HUES64 (cell line): ENCODE data around the gene LRRC74B.

Experiments
- H3K27ac ChIP-seq: 2 replicates; pipeline ENCODE4 v1.7.0; 2013; ENCODE audit warnings: low read depth, low read length, inconsistent platforms
- H3K27me3 ChIP-seq: 2 replicates; pipeline ENCODE4 v1.6.1; 2013; ENCODE audit warnings: mild to moderate bottlenecking, low read length; ENCODE audit not compliant: insufficient read depth
- H3K36me3 ChIP-seq: 2 replicates; pipeline ENCODE4 v1.6.1; 2013; ENCODE audit warnings: mild to moderate bottlenecking, low read length; ENCODE audit not compliant: insufficient read depth
- H3K4me1 ChIP-seq: 2 replicates; pipeline ENCODE4 v1.6.1; 2013; ENCODE audit warnings: mild to moderate bottlenecking, low read length, moderate library complexity; ENCODE audit not compliant: insufficient read depth
- H3K4me3 ChIP-seq: 2 replicates; pipeline ENCODE4 v1.5.1; 2013; ENCODE audit warnings: mild to moderate bottlenecking, low read length, moderate library complexity
- H3K9ac ChIP-seq: 2 replicates; pipeline ENCODE4 v1.6.1; 2013; ENCODE audit warnings: mild to moderate bottlenecking, low read depth, low read length
- H3K9me3 ChIP-seq: 2 replicates; pipeline ENCODE4 v1.6.1; 2013; ENCODE audit warnings: low read depth, low read length; ENCODE audit not compliant: insufficient read depth
- WGBS: fragments of 150-250, 120-280 bp; methylation state at CpG from one replicate; pipeline ENCODE4 v1.1.7; 2013; ENCODE audit warnings: missing lambda C conversion rate; 5-methylcytosine and 5-hydroxymethylcytosine counted together

Gene LRRC74B

DNA sequence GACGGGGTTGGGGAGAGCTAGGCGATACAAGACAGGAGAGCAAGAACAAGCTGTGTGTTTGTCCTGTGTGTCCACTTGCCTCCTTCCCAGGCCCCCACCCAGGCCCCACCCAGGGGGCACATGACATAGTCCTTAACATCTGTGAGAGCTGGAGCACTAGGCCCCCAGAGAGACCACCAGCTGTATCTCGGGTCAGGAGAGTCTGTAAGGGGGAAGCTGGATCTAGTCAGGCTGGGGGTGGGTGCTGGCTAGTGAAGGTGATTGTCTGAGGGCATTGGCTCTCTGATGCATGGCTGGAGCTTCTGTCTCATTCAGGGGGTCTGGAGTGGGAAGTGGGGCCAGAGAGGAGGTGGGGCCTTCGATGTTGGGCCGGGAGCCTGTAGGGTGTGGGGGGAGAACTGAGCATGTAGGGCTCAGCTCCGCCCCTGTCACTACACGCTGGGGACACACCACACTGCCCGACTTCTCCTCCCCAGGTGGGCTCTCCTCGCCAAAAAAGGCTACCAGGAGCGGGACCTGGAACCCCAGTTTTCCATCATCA lies 30.2 kb upstream of the LRRC74B start:
- Histone ChIP-seq H3K4me3 (no peak overlapping the region), H3K36me3 (no peaks in the 10 kb centered on the region), H3K27ac (no peak overlapping the region), H3K9ac (no peak overlapping the region), H3K9me3 (no peaks in the 10 kb centered on the region), H3K4me1 (peaks cover 12% of the 10 kb centered on the region; the same call in 1 of the 2 replicates), H3K27me3 (no peaks in the 10 kb centered on the region)
- 85% methylated on average over 10 of the region's 10 CpGs for WGBS

DNA sequence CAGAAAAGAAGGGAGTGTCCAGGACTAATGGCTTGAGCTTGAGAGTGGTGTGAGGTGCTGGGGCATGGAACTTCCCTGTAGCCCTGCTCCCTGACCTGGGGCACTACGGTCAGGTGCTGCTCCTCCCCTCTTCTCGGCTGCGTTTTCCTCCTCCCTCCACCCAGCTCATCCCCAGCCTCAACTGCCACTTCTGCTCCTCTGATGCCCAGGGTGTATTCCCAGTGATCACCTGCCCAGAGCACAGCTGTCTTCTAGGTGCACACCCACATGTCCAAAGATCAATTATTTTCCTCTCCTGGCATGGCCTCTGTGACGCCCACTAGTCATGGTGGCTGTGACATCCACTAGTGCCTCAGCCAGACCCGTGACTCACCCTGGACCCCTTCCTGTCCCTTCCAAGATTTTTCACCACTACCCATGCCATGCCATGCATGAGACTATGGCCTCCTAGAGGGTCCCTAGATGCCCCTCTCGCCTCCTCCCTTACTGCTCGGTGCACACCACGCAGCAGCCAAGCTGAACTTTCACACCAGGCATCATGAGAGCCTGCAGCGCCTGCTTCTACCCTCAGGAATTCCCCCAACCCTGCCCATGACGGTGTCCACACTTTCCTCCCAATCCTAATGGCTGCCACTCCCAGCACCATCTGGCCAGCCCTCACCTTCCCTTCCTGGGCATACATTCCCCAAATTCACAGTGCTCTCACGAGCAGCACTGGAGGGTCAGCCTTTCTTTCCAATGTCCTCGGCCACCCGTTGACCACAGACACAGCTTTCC lies 28.9 kb upstream of the LRRC74B start:
- no peaks in the 10 kb centered on the region for H3K36me3 ChIP-seq
- H3K27me3 ChIP-seq = no peaks in the 10 kb centered on the region
- H3K4me1 ChIP-seq = peaks cover 12% of the 10 kb centered on the region; the same call in 1 of the 2 replicates
- H3K9me3 ChIP-seq = no peaks in the 10 kb centered on the region
- H3K27ac ChIP-seq = no peak overlapping the region
- no peak overlapping the region for H3K9ac ChIP-seq
- no peak overlapping the region for H3K4me3 ChIP-seq
- 84% methylated on average over 13 of the region's 13 CpGs for WGBS

DNA sequence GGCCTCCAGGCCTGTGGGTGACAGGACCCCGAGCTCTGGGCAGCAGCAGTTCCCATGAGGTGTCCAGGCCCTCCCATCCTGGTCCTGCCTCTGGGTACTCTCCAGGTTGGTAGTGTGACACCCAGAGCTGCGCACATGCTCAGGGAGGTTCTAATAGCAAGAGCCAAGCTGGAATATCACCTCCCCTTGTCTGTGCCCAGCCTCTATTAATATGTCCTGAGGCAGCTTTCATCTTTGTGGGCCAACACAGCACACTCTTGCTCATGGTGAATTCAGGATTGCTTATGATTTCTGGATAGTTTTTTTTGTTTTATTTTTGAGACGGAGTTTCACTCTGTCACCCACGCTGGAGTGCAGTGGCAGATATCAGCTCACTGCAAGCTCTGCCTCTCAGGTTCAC lies 27.4 kb upstream of the LRRC74B start:
- Histone ChIP-seq H3K36me3 (no peaks in the 10 kb centered on the region), H3K27ac (no peak overlapping the region), H3K9ac (no peak overlapping the region), H3K9me3 (no peaks in the 10 kb centered on the region), H3K27me3 (no peaks in the 10 kb centered on the region), H3K4me1 (peaks cover 9% of the 10 kb centered on the region; the same call in 1 of the 2 replicates), H3K4me3 (no peak overlapping the region)
- 96% methylated on average over 4 of the region's 4 CpGs for WGBS

DNA sequence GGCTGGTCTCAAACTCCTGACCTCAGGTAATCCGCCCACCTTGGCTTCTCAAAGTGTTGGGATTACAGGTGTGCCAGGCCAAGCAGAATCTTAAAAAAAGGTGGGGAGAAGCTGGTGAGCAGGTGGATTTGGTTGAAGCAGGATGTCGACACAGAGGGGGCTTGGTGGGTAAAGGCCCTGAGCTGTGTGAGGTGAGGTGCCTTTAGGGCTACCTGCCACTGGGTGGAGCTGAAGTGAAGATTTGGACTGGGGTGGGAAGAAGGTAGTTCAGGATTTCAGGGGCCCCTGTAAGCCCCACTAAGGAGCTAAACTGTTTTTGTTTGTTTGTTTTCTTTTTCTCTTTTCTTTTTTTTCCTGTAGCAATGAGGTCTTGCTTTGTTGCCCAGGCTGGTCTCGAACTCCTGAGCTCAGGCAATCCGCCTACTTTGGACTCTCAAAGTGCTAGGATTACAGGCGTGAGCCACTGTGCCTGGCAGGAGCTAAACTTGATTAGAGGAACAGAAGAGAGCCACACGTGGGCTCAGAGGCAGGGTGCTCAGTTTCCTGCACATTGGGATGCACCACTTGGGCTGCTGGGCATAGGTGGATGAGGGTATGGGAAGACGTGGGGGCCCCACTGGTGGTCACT lies 24.8 kb upstream of the LRRC74B start:
- Histone ChIP-seq H3K4me3 (no peak overlapping the region), H3K4me1 (no peaks in the 10 kb centered on the region), H3K27me3 (no peaks in the 10 kb centered on the region), H3K9ac (no peak overlapping the region), H3K36me3 (no peaks in the 10 kb centered on the region), H3K27ac (no peak overlapping the region), H3K9me3 (no peaks in the 10 kb centered on the region)
- 76% methylated on average over 7 of the region's 7 CpGs for WGBS

DNA sequence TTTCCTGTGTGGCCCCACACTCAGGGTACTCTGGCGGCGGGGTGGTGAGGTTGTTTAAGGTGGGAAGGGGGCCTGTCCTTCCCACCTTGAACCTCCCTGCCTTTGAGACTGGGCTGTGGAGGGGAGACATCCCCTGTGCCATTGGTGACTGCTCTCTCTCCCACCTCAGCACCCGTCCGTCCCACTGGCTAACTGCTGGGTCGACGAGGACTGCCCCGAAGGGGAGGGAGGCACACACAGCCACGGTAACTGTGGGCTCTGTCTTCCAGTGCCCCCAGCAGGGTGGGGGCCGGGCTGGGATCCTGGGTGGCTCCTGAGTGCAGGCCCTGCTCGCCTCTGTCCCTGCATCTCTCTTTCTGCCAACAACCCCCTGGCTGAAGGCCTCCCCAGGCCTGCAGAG lies 23.2 kb upstream of the LRRC74B start:
- 83% methylated on average over 8 of the region's 10 CpGs for WGBS
- Histone ChIP-seq H3K9ac (no peak overlapping the region), H3K27me3 (no peaks in the 10 kb centered on the region), H3K9me3 (no peaks in the 10 kb centered on the region), H3K4me3 (no peak overlapping the region), H3K27ac (no peak overlapping the region), H3K4me1 (no peaks in the 10 kb centered on the region), H3K36me3 (no peaks in the 10 kb centered on the region)

GRCh38 chr22:21022955-21023614 lies 22.7 kb upstream of the LRRC74B start:
- Histone ChIP-seq H3K4me1 (no peaks in the 10 kb centered on the region), H3K27me3 (no peaks in the 10 kb centered on the region), H3K27ac (no peak overlapping the region), H3K9ac (no peak overlapping the region), H3K36me3 (no peaks in the 10 kb centered on the region), H3K9me3 (no peaks in the 10 kb centered on the region), H3K4me3 (no peak overlapping the region)
- WGBS = 90% methylated on average over 13 of the region's 13 CpGs

- Histone ChIP-seq H3K9ac (no peak overlapping the region), H3K4me3 (no peak overlapping the region), H3K9me3 (no peaks in the 10 kb centered on the region), H3K27ac (no peak overlapping the region), H3K4me1 (no peaks in the 10 kb centered on the region), H3K27me3 (no peaks in the 10 kb centered on the region), H3K36me3 (no peaks in the 10 kb centered on the region)
- WGBS = 74% methylated on average over 8 of the region's 8 CpGs
Observed at GRCh38 chr22:21025266-21025665, 20.5 kb upstream of the LRRC74B start.

GRCh38 chr22:21025763-21026755 lies 19.7 kb upstream of the LRRC74B start:
- no peak overlapping the region for H3K4me3 ChIP-seq
- H3K9ac ChIP-seq = no peak overlapping the region
- H3K9me3 ChIP-seq = no peaks in the 10 kb centered on the region
- no peaks in the 10 kb centered on the region for H3K36me3 ChIP-seq
- no peak overlapping the region for H3K27ac ChIP-seq
- peaks cover 5% of the 10 kb centered on the region for H3K27me3 ChIP-seq
- no peaks in the 10 kb centered on the region for H3K4me1 ChIP-seq
- 91% methylated on average over 27 of the region's 27 CpGs for WGBS

- Histone ChIP-seq H3K27me3 (peaks cover 15% of the 10 kb centered on the region), H3K4me3 (no peak overlapping the region), H3K36me3 (no peaks in the 10 kb centered on the region), H3K27ac (no peak overlapping the region), H3K9ac (no peak overlapping the region), H3K4me1 (no peaks in the 10 kb centered on the region), H3K9me3 (no peaks in the 10 kb centered on the region)
- 91% methylated on average over 13 of the region's 14 CpGs for WGBS
Observed at GRCh38 chr22:21026783-21027692, 18.7 kb upstream of the LRRC74B start.
